ENCODE results near the gene FGF14. TPM values are rescaled to one million over a fixed set of nuclear protein-coding genes. Genes with fewer than 3 reads are reported as not detected.

Gene FGF14
- total and polyA plus RNA-seq, 3 donors from 2014 or later = 0.56 to 4.5 (median 1.7) TPM

DNA sequence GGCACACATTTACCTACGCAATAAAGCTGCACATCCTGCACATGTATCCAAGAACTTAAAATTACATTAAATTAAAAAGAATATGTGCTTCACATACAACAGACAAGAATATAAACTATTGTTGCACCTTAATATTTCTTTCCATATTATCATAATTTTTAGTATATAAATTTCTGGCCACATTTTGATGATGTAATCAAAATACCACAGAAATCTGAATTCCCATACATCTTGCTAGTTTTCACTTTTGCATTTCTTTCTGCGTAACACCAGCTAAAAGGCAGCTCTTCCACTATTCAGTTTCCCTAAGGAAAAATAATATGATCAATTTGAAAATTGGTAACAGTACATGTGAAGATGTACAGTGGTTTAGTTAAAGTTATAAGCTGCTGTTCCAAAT is 42.6 kb downstream of the FGF14 start:
- Histone ChIP-seq H3K27ac (no peak overlapping the region), H3K27me3 (no peaks in the 10 kb centered on the region), H3K36me3 (ENCODE audit: low read depth, missing control alignments) (no peaks in the 10 kb centered on the region), H3K4me3 (no peak overlapping the region), H3K9me3 (no peaks in the 10 kb centered on the region), H3K4me1 (no peaks in the 10 kb centered on the region)
- TF ChIP-seq POLR2A (IDR thresholded peaks at IDR 0.05) = no peak
- TF ChIP-seq, protein P1, sequence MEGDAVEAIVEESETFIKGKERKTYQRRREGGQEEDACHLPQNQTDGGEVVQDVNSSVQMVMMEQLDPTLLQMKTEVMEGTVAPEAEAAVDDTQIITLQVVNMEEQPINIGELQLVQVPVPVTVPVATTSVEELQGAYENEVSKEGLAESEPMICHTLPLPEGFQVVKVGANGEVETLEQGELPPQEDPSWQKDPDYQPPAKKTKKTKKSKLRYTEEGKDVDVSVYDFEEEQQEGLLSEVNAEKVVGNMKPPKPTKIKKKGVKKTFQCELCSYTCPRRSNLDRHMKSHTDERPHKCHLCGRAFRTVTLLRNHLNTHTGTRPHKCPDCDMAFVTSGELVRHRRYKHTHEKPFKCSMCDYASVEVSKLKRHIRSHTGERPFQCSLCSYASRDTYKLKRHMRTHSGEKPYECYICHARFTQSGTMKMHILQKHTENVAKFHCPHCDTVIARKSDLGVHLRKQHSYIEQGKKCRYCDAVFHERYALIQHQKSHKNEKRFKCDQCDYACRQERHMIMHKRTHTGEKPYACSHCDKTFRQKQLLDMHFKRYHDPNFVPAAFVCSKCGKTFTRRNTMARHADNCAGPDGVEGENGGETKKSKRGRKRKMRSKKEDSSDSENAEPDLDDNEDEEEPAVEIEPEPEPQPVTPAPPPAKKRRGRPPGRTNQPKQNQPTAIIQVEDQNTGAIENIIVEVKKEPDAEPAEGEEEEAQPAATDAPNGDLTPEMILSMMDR (IDR thresholded peaks at IDR 0.05) = no peak
- 92 to 95% methylated on average over 2 of the region's 2 CpGs for WGBS, 2 donors
- intact Hi-C loops (cut with DNase I; ENCODE audit: low total_unique reads) = no loop called here
- no peak for DNase-seq

DNA sequence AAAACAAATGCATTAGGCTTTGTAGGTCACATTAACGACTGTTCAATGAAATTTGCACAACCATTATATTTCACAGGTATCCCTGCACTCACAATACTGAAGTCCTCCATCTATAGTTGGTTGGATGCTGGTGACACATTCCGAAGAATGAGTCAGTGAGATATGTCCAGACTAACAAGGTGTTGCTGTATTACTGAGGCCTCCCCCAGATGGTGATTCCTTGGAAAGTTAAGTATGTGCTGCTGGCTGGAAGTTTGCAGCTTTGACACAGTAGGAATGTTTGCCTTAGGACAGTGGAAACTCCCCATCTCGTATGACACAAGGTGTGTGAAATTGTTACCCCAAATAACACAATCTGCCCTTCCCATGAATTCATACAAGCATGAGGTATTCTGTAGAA is 46.6 kb downstream of the FGF14 start:
- H3K27me3 ChIP-seq = no peaks in the 10 kb centered on the region
- H3K9me3 ChIP-seq = no peaks in the 10 kb centered on the region
- no peak for DNase-seq
- H3K4me1 ChIP-seq = no peaks in the 10 kb centered on the region
- no peaks in the 10 kb centered on the region for H3K36me3 ChIP-seq (ENCODE audit: low read depth, missing control alignments)
- WGBS, 2 donors = 85 to 89% methylated on average over 3 of the region's 3 CpGs
- intact Hi-C loops (cut with DNase I; ENCODE audit: low total_unique reads) = no loop called here
- TF ChIP-seq POLR2A (IDR thresholded peaks at IDR 0.05) = no peak
- TF ChIP-seq, protein P1 (IDR thresholded peaks at IDR 0.05) = no peak
- H3K4me3 ChIP-seq = no peak overlapping the region
- no peak overlapping the region for H3K27ac ChIP-seq

DNA sequence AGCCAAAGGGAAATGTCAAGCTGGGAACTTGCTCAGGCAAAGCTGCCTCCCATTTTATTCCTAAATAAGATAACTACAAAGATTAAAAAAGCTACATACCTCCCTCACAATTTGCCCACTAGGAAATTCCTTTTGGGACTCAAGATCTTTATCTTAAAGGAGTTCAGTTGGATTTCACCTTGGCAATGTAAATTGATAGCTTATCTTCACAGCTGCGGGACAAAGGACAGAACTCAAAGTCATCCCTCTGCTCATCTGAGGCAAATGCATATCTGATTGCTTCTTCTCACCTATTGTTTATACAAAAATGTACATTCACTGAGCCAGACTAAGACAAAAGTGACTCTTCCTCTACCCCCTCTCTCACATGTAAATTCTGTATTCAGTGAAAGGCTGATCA is 47.8 kb downstream of the FGF14 start:
- WGBS, 2 donors = 67 to 76% methylated on average over 1 of the region's 1 CpG
- intact Hi-C loops (cut with DNase I; ENCODE audit: low total_unique reads) = no loop called here
- no peaks in the 10 kb centered on the region for H3K4me1 ChIP-seq
- no peaks in the 10 kb centered on the region for H3K36me3 ChIP-seq (ENCODE audit: low read depth, missing control alignments)
- H3K4me3 ChIP-seq = no peak overlapping the region
- no peak for DNase-seq
- H3K27me3 ChIP-seq = no peaks in the 10 kb centered on the region
- no peak overlapping the region for H3K27ac ChIP-seq
- TF ChIP-seq, protein P1 (IDR thresholded peaks at IDR 0.05) = no peak
- no peak for TF ChIP-seq POLR2A (IDR thresholded peaks at IDR 0.05)
- H3K9me3 ChIP-seq = no peaks in the 10 kb centered on the region

DNA sequence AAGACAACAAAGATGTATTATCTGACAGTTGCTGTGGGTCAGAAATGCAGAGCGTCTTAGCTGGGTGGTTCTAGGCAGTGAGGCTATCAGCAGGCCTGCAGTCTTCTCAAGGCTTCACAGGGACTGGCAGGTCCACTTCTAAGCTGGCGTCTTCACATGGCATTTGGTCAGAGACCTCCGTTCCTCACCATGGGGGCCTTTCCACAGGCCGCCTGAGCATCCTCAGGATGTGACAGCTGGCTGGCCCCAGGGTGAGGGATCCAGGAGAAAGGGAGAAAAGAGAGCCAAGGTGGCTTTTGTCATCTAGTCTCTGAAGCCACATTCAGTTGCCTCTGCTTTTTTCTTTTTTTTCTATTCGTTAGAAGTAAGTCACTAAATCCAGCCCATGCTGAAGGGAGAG is 50.3 kb downstream of the FGF14 start:
- H3K4me3 ChIP-seq = no peak overlapping the region
- H3K27ac ChIP-seq = no peak overlapping the region
- intact Hi-C loops (cut with DNase I; ENCODE audit: low total_unique reads) = no loop called here
- 75 to 76% methylated on average over 5 of the region's 5 CpGs for WGBS, 2 donors
- no peaks in the 10 kb centered on the region for H3K4me1 ChIP-seq
- no peaks in the 10 kb centered on the region for H3K9me3 ChIP-seq
- no peaks in the 10 kb centered on the region for H3K27me3 ChIP-seq
- H3K36me3 ChIP-seq (ENCODE audit: low read depth, missing control alignments) = no peaks in the 10 kb centered on the region
- TF ChIP-seq, protein P1 (IDR thresholded peaks at IDR 0.05) = no peak
- TF ChIP-seq POLR2A (IDR thresholded peaks at IDR 0.05) = no peak
- no peak for DNase-seq

DNA sequence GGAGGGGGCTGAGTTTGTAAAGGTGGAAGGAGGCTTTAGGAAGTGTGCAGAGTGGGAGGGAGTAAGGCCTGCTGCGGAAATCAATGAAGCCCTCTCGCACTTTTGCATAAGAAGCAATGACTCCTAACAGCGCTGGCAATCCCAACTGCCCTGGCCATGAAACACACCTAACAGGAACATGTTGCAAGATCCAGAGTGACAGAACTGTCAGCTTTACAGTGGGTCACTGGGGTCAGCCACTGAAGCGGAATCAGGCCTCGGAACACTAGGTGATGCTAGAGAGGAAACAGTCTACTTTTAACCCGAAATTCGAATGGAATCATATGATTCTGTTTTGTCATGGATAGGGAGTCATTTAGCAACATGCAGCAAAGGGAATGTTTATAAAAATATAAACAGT is 54.4 kb downstream of the FGF14 start:
- Histone ChIP-seq H3K4me3 (no peak overlapping the region), H3K27me3 (no peaks in the 10 kb centered on the region), H3K9me3 (no peaks in the 10 kb centered on the region), H3K27ac (no peak overlapping the region), H3K4me1 (no peaks in the 10 kb centered on the region), H3K36me3 (ENCODE audit: low read depth, missing control alignments) (no peaks in the 10 kb centered on the region)
- 84 to 94% methylated on average over 7 of the region's 7 CpGs for WGBS, 2 donors
- no peak for DNase-seq
- intact Hi-C loops (cut with DNase I; ENCODE audit: low total_unique reads) = no loop called here
- TF ChIP-seq, protein P1 (IDR thresholded peaks at IDR 0.05) = no peak
- no peak for TF ChIP-seq POLR2A (IDR thresholded peaks at IDR 0.05)
